Endometrium (tissue), 2 donors: ENCODE results near the gene ADD1.
"Not testable (repeated sequence)": the region's sequence is repeated elsewhere in the genome, so short reads cannot be mapped to it uniquely, and the experiment has no call there.

Source experiments
- FAIRE-seq: peaks from 2 replicates; lab custom pipeline; 2012; peaks lifted over from hg19 to GRCh38; lab: Jason Lieb, UNC
- donor health status: control.
- donor health status: control.

Gene ADD1

GRCh38 chr4:2944586-2945526 is 101.2 kb downstream of the ADD1 start:
- no peak for FAIRE-seq

GRCh38 chr4:2945619-2946604 is 102.3 kb downstream of the ADD1 start:
- FAIRE-seq: not testable (repeated sequence)

GRCh38 chr4:2946812-2947600 is 103.4 kb downstream of the ADD1 start:
- FAIRE-seq: no peak

- FAIRE-seq: no peak
Observed at GRCh38 chr4:2947926-2948325, 104.3 kb downstream of the ADD1 start.

GRCh38 chr4:2948895-2949781 is 105.5 kb downstream of the ADD1 start:
- FAIRE-seq: no peak

- no peak for FAIRE-seq
Observed at GRCh38 chr4:2949782-2950125, 106.1 kb downstream of the ADD1 start.

GRCh38 chr4:2950221-2950989 is 106.8 kb downstream of the ADD1 start:
- no peak for FAIRE-seq

- FAIRE-seq: no peak
Observed at GRCh38 chr4:2953496-2953895, 109.9 kb downstream of the ADD1 start.

GRCh38 chr4:2954358-2955185 is 110.9 kb downstream of the ADD1 start:
- no peak for FAIRE-seq

GRCh38 chr4:2955186-2956044 is 111.8 kb downstream of the ADD1 start:
- FAIRE-seq: not testable (repeated sequence)

GRCh38 chr4:2958446-2958845 is 114.8 kb downstream of the ADD1 start:
- FAIRE-seq: no peak

GRCh38 chr4:2960450-2960849 is 116.8 kb downstream of the ADD1 start:
- FAIRE-seq: peak; percentile 100

GRCh38 chr4:2961421-2961810 is 117.8 kb downstream of the ADD1 start:
- FAIRE-seq: no peak

- FAIRE-seq: no peak
Observed at GRCh38 chr4:2961811-2962441, 118.3 kb downstream of the ADD1 start.

GRCh38 chr4:2962614-2963174 is 119.0 kb downstream of the ADD1 start:
- FAIRE-seq: no peak

GRCh38 chr4:2963175-2963965 is 119.7 kb downstream of the ADD1 start, which contains the start of the genes GRK4 and NOP14:
TSS of gene GRK4 (plus strand) at chr4:2963571. CDS start at chr4:2964071, 500 bp downstream.
TSS of gene NOP14 (minus strand) at chr4:2963406. CDS start at chr4:2963319, 87 bp downstream.
- FAIRE-seq: peak; percentile 61
